ENCODE results near the gene CYBB.
A peak's percentile ranks its signal among the peaks of the same experiment; 100 is the strongest.

The CYBB gene

DNA sequence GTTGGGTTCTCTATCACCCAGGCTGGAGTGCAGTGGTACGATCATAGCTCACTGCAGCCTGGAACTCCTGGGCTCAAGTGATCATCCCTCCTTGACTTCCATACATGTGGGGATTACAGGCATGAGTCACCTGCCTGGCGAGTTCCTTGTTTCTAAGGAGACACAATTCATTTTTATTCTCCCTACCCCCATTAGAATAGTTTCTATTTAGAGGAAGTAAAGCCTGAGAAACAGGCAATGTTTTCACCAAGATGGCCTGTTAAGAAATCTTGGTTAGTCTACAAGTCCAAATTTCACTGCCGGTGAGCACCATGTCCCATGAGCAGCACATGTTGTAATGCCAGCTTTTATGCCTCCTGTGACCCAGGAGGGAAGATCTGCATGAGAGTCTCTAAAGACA is 5.7 kb downstream of the CYBB start:
- no peak for DNase-seq (ENCODE audit: low read depth in 2 of 2, low spot score in 1 of 2)

DNA sequence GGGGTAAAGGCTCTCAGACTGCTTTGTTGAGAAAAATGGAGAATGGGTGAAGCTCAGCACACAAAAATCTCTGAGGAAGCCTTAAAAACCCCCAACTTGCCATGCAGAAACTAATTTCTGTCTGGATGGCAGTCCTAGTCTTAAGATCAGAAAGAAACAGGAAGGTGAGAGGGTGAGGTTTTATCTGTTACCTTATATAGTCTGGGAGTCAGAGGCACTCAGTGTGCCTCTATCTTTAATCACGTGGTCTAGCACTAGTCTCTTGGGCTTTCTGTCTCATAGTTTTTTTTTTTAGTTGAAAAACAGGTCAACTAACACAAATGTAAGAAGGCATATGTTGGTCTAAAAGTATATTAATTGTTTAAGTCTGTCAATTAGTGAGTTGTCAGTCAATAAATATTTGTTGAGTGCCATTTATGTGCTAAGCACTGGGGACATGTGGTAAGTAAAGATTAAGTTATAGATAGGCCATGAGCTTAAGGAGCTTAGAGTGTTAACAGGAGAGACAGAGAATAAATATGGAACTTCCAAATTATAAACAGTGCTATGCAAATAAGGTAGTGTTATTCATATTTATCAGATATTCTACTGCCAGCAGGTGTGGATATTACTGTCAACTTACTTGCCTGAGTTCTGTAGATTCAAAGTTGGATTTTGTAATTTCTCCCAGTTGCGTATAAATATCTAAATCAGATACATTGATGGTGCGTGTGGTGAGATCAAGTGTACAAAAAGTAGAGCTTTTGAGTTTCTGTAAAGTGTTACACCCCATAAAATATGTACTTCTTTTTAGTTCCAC is 7.0 kb downstream of the CYBB start:
- DNase-seq (ENCODE audit: low read depth in 2 of 2, low spot score in 1 of 2): no peak

DNA sequence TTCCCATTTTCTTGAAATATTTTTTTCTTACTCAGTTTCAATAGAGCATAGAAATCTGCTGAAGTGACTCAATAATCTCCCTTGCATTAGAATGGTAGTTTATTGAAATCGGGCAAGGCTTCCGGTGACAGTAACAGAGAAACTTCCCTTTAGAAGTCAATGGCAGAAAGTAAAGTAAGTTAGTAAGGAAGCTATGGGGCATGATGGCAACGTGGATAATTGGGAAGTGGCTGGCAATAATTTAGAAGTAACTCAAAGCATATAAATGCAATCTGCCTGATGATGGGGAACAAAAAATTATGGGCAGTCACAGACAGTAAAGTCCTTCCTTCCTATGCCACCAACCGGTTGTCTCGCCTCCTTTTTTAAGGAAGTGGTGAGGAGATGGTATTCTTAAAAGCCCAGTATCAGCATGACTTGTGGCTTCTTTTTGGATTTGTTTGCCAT is 7.6 kb downstream of the CYBB start:
- no peak for DNase-seq (ENCODE audit: low read depth in 2 of 2, low spot score in 1 of 2)

DNA sequence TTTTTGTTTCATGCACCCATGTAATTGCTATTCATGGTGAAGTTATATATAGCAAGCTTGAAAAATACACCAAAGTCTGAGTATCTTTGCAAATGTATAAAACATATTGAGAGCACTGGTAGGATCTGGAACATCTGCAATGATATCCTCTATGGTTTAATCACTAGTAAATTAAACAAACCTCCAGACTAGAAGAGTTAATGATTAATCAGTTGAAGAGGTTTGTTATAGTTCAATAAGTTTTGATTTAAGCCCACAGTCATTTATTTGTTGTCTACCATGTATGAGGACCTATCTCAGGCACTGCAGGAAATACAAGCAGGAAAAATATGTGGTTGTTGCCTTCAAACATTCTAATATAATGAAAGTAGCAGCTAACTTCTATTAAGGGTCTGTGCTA is 16.5 kb downstream of the CYBB start:
- DNase-seq (ENCODE audit: low read depth in 2 of 2, low spot score in 1 of 2): no peak

DNA sequence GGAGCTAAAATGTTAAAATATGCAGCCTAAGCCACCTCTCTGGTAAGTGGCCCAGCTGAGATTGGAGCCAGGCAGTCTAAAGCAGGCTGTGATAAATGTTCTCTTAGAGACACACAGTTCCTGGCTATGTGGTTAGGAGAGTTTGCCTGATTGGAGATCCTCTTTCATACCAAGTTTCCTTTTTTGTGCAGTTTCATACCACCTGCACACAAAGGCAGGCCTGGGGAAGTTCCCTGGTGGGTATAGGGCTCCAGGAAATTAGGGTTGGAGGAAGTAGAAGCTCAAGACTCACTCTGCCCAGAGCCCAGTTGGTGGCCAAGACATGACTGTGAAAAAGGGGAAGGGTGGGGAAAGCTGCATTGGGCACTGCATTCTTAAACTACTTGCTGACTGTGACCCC is 16.9 kb downstream of the CYBB start:
- no peak for DNase-seq (ENCODE audit: low read depth in 2 of 2, low spot score in 1 of 2)

DNA sequence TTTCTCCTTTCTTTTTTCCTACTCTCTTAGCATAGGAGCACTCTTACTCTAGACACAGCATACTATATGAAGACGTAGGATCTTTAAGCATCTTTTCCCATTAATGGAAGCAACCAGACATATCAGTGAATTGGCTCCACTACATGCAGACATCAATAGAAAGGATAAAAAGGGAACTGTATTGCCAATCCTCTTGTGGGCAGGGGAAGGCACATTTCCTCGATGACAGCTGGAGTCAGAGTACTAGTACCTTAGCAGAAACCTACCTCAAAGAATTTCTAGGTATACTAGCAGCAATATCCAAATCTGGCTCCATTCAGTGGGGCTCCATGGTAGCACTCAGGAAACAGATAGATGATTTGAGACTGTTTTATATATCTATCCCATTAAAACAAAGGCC is 20.1 kb downstream of the CYBB start:
- no peak for DNase-seq (ENCODE audit: low read depth in 2 of 2, low spot score in 1 of 2)

DNA sequence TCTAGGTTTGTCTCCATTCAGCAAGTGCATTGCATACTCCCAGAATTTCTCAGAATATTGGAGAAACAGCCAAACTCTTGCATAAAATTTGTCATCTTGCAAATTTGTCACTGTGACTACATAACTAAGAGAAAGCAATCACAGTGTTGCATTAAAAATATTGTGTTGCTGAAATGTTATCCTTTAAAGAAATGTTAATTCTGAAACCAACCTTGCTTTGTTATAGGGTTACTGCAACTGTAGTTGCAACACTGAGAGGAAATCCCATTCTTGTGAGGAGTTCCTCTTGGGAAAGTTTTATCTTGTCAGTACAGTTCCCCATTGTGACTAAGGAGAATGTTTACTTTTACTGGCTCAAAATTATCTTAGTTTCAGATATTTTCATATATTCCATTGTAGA is 20.9 kb downstream of the CYBB start:
- DNase-seq (ENCODE audit: low read depth in 2 of 2, low spot score in 1 of 2): no peak

DNA sequence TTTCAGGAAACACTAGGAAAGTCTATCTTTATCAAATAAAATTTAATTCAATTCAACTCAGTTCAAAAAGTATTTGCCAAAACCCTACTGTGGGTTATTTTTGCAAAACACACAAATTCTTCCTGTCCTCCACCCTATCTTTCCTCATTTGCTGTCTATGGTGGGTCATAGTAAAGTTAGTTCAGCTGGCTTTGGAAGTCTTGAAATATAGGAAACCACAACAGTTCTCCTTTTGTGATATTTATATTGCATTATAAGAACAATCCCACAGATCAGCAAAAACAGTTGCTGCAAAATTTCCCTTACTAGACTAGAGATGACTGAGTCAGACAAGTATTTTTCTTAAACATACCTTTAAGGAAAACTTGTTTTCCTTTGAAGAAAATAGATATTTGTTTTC is 22.2 kb downstream of the CYBB start:
- DNase-seq (ENCODE audit: low read depth in 2 of 2, low spot score in 1 of 2): no peak

DNA sequence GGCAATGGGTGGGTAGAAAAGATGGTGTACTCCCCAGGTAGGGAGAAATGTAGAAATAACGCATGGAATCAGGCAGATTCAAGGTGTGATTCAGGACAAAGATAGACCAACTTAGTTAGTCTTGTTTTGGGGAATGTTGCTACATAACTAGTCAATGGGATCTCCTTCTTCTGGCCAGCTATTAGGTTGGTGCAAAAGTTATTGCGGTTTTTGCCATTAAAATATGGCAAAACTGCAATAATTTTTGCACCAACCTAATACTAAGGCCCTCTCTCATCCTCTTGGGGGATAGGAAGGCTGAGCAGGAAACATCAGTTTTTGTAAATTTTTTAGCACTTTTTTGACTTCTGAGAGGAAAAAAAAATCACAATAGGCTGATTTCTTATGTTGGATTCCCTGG is 23.2 kb downstream of the CYBB start:
- no peak for DNase-seq (ENCODE audit: low read depth in 2 of 2, low spot score in 1 of 2)

DNA sequence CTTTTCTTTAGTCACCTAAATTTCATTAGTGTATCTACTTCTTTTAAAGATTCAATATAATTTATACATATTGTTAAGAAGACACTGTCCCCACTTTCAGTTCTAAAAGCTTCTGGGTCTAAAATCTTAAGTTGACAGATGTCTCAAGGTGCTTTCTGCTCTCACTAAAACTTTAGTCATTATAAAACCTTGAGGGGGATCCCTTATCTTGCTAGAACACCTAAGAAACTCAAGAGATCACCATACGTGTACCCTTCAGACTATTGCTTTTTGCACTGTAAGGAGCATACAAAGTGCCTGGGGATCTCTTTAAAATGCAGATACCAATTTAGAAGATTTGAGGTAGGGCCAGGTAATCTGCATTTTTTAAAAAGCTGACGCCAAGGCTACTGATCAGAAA is 30.1 kb downstream of the CYBB start:
- DNase-seq (ENCODE audit: low read depth in 2 of 2, low spot score in 1 of 2): no peak

DNA sequence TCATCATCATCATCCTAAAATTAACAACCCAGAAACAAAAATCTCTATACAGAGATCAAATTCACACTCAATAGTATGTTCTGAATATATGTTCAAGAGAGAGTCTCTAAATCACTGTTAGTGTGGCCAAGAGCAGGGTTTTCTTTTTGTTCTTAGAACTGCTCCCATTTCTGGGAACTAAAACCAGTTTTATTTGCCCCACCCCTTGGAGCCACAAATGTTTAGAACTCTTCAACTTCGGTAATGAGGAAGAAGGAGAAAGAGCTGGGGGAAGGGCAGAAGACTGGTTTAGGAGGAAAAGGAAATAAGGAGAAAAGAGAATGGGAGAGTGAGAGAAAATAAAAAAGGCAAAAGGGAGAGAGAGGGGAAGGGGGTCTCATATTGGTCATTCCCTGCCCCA is 32.3 kb downstream of the CYBB start:
- no peak for DNase-seq (ENCODE audit: low read depth in 2 of 2, low spot score in 1 of 2)

DNA sequence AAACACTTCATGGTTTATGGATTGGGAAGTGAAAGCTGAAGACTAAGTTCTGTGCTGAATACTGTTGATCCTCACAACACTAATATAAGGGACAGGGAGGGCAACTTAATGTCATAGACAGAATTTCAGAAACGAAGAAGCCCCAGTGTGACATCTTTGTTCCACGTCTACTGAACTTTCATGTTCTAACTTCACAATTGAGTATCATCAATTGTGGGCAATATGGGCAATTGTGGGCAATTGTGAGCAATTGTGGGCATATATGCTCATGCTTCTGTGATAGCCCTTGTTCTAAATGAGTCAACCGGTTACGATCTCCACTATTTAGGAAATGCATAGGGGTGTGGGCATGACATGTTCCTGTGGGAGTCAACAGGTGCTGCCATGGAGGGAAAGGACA is 33.7 kb downstream of the CYBB start:
- DNase-seq (ENCODE audit: low read depth in 2 of 2, low spot score in 1 of 2): no peak

DNA sequence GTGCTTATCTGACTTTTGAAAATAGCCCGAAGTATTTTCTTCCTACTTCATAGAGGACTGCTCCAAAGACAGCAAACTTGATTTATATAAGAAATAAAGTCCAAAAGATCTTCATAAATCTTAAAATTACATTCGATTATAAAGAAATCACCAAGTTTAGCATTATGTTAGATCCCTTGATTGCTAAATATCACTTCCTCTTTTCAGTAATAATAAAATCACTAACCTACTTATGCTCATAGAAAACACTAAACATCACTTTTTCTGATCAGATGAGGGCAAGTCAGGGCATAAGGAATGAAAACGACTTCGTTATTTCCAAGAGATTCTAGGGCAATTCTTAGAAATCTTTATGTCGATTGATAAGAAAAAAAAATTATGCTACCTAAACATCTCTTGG is 35.5 kb downstream of the CYBB start:
- no peak for DNase-seq (ENCODE audit: low read depth in 2 of 2, low spot score in 1 of 2)

DNA sequence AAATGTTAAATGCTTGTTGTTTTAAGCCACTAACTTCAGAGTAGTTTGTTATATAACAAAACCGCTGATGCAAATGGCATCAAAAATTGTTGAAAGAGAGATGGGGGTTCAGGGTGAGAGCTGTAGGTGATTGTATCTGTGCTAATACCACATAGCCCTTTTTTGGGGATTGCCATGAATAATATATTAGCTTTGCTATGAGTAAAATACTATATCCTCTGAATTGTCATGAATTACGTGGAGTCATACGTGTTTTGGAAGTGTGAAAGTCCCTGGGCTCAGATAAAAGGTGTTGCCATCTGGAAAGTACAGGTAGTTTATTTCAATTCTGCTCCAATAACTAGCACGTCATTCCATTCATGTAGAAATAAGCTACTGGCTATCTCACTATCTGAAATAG is 36.9 kb downstream of the CYBB start:
- no peak for DNase-seq (ENCODE audit: low read depth in 2 of 2, low spot score in 1 of 2)

DNA sequence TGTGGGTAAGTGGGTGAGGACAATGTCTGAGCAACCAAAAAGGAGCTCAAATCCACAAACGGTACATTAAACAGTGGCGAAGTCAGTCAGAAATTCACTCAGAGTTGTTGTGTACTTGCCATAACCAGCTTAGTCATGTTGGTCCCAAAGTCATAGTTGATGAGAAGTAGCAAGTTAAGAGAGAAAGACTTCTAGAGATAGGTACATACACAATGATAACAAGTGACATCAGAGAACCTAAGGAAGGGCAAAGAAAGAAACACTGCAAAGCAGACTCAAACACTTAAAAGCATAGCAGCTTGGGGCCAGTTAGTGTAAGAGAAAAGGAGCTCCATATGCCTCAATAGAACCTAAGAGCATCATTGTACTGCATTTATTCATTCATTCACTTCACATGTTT is 37.3 kb downstream of the CYBB start:
- no peak for DNase-seq (ENCODE audit: low read depth in 2 of 2, low spot score in 1 of 2)

DNA sequence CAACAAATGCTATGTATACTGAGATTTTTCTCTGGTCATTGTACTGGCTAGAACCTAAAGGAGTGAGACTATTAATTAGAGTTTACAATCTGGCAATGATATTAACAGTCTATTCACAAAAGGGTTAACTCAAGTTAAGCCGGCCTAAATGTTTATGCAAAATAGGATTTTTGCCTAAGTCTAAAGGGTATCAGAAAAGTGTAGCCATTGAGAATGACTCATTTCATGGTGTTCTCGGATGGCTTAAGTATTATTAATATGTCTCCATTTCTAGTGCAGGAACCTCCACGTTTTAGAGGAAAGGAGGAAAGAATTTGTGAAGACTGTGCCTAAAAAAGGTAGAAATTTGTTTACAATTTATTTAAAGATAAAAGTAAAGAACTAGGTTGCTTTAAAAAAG is 37.7 kb downstream of the CYBB start:
- no peak for DNase-seq (ENCODE audit: low read depth in 2 of 2, low spot score in 1 of 2)

DNA sequence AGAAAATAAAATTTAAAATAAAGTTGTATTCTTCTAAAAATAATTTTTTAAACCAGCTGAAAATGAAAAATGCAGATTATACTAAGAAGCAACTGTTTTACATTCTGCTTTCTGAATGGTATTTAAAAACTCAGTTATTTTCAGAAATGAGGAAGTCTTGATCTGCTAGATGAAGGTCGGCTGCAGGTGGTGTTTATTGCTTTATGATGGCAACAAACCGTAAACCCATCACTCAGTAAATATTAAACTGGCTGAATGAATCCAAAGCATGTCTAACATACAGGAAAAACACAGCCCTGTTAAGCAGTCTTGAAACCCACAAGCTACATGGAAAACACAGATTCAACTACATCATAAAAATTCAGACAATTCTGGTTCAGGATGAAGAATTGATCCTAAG is 38.2 kb downstream of the CYBB start:
- DNase-seq (ENCODE audit: low read depth in 2 of 2, low spot score in 1 of 2): no peak

DNA sequence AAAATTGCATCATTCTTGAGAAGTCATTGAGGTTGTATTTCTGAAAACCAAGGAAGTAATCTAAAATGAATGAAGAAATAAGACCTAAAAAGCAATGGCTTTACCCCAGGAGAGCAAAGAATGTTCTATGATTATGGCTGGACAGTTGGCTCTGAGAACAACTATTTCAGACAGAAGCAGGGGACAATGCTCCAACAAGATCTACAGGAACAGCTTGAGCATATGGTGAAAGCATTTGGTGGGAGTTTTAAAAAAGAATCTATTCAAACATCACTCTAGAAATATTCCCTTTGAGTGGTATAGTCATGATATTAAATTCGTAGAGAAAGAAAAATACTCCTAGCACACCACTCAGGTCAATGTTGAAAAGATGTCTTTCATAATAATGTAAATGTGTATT is 40.8 kb downstream of the CYBB start:
- no peak for DNase-seq (ENCODE audit: low read depth in 2 of 2, low spot score in 1 of 2)

DNA sequence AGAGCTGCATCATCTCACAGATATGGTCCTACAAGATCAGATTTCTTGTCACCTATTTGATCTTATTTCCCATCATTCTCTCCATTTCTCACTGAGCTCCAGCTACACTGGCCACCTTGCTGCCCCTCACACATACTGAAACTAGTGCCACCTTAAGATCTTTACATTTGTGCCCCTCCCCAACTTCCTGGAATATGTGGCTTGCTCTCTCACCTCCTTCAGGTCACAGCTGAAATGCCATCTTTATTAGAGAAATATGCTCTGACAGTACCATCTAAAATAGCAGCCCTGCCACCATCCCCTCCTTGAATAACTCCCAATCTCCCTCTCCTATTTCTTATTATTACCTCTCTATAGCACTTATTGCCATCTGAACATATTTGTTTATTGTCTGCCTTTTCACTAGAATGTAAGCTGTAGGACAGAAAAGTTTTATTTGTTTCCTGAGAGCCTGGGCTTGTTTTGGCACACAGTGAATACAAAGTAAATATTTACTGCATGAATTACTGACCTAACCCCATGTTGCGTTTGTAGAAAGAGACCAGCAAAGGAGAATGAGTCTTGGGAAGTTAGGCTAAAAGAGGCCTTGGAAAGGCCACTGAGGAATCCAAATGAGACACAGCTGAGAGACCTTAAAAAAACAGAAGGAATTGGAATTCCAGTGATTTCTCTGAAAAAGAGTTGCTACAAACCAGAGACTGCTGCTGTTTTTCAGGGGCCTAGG is 44.8 kb downstream of the CYBB start:
- DNase-seq (ENCODE audit: low read depth in 2 of 2, low spot score in 1 of 2): no peak

DNA sequence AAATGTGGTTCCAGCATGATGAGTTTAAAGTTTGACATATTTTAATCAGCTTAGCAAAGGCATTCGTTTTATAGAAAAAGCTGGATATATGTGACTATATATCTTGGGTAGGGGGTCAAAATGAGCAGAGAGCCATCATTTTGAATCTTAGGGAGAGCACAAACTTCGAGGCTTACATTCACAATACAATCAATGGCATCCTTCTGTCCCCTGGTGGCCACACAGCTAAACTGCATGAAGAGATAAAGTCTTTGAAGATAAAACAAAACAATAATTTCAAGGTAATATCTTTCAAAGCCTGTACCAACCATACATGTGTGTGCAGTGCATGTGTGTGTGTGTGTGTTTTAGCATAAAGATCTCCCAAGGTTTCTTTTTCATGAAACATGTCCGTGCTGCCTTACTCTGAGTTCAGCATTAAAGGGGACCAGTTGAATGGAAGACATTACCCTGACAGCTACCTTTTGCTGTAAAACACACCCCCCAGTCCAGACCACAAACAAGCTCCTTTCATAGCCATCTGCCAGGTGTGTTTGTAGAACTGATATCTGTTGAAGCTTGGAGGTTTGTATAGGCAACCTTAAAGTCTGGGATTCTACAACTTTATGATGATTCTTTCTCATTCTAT is 45.5 kb downstream of the CYBB start:
- peak in 1 of 2 donors; percentile 8 for DNase-seq (ENCODE audit: low read depth in 2 of 2, low spot score in 1 of 2)

DNA sequence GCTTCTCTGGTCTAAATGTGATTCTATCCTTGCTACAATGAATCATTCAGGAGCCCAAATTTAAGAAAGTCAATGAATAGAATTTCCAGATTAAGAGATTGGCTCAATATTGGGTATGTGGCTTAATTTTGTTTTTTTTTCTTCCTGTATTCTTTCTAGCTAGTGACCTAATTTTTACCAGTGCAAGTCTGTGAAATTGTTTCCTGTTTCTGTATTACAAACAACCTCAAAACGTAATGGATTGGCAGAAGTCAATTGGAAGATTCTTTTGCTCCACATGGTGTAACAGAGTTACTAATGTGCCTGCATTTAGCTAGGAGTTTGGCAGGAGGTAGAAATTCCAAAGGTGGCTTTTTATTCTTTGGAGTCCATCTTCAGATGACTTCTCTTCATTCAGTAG is 49.9 kb downstream of the CYBB start:
- no peak for DNase-seq (ENCODE audit: low read depth in 2 of 2, low spot score in 1 of 2)

DNA sequence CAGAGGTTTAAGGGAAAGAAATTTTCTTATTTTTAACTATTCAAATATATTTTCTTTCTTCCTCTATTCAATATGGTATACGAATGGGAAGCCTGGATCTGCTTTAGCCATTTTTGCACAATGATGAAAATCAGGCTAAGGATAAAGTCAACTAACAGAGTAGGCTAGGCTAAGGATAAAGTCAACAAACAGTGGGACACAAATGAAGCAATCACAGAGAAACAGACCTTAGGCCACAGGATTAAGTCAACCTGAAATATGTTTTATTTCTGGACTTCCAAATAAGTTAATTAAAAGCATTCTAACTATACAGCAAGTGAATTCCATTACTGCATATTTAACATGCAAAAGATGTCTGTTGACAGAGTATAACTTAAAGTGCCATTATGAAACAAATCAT is 50.5 kb downstream of the CYBB start:
- no peak for DNase-seq (ENCODE audit: low read depth in 2 of 2, low spot score in 1 of 2)

Data from stimulated activated CD8-positive, alpha-beta memory T cell treated with anti-CD3 and anti-CD28 coated beads, Interleukin-4, amount 100 ng/mL, for 4 hours (primary cell).